ENCODE results near the gene ECHDC1.
A peak's percentile ranks its signal among the peaks of the same experiment; 100 is the strongest.

Gene ECHDC1

DNA sequence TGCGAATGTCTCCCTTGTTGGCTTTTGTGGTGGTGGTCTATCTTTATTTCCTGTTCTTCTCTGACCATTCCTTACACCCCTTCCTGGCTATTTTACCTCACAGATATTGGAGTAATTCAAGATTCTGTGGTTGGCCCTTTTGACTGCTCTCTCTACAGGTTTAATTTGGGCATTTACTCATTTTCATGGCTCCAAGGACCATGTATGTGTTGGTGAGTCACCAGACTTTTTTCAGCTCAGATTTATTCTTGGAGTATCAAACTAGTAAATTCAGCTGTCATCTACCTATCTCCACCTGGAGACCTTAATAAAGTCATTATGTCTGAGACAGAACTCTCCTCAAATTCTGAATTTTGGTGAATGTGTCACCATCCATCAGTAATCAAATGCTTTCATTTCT, 61.2 kb downstream of the ECHDC1 start:
- no peaks in the 10 kb centered on the region for H3K4me1 ChIP-seq (ENCODE audit: control insufficient read depth, insufficient read depth, low read length, poor library complexity, severe bottlenecking)
- no peak overlapping the region for H3K27ac ChIP-seq (ENCODE audit: low read depth, low read length, severe bottlenecking)
- no peak overlapping the region for H3K4me3 ChIP-seq (ENCODE audit: extremely low read depth, insufficient read depth, low read length, poor library complexity, severe bottlenecking)
- H3K9me3 ChIP-seq (ENCODE audit: control insufficient read depth, low read length), result no peaks in the 10 kb centered on the region
- peaks cover 43% of the 10 kb centered on the region for H3K36me3 ChIP-seq (ENCODE audit: control insufficient read depth, insufficient read depth, low read length)
- no CpG with 5 or more reads among the region's 1 CpG for WGBS, 2 experiments (ENCODE audit: insufficient coverage in 2 of 2)

GRCh38 chr6:127279815-127280214, 63.6 kb downstream of the ECHDC1 start:
- no peak overlapping the region for H3K4me3 ChIP-seq (ENCODE audit: extremely low read depth, insufficient read depth, low read length, poor library complexity, severe bottlenecking)
- 80% methylated on average over 1 of the region's 1 CpG; no CpG with 5 or more reads in 1 of the 2 experiments for WGBS, 2 experiments (ENCODE audit: insufficient coverage in 2 of 2)
- no peak overlapping the region for H3K27ac ChIP-seq (ENCODE audit: low read depth, low read length, severe bottlenecking)
- H3K4me1 ChIP-seq (ENCODE audit: control insufficient read depth, insufficient read depth, low read length, poor library complexity, severe bottlenecking), result no peaks in the 10 kb centered on the region
- H3K9me3 ChIP-seq (ENCODE audit: control insufficient read depth, low read length), result no peaks in the 10 kb centered on the region
- H3K36me3 ChIP-seq (ENCODE audit: control insufficient read depth, insufficient read depth, low read length), result peaks cover 22% of the 10 kb centered on the region

DNA sequence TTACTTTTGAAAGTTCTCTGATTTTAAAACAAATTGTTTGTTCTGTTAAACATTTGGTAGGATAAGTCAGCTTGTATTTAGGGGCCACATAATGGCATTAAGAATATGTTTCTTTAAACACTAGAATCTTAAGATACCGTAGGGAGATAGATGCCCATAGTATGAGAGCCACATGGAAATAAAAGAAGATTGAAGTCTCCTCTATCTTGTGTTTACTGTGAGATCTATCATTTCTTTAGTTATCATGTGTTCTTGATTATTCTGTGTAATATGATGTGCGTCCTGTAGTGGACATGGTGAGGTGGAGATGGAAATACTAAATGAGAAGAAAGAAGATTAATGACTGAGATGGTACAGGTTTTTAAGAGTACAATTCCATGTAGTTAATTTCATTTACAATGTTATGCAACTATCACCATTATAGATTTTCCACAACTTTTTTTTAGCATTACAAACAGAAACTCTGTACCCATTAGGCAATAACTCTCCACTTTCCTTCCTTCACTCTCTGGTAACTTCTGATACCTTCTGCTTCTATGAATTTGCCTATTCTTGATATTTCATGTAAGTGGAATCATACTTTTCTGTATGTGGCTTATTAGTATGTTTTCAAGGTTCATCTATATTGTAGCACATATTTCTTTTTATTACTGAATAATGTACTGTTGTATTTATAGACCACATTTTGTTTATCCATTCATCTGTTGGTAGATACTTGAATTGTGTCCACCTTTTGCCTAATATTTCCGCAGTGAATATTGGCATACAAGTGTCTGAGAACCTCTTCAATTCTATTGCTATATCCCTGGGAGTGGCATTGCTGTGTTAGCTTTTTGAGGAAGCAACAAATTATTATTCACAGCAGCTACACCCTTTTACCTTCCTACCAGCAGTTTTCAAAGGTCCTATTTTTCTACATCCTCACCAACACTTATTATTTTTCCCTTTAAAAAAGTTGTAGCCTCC, 65.2 kb downstream of the ECHDC1 start:
- WGBS, 2 experiments (ENCODE audit: insufficient coverage in 2 of 2), result 100% methylated on average over 1 of the region's 3 CpGs
- no peak overlapping the region for H3K27ac ChIP-seq (ENCODE audit: low read depth, low read length, severe bottlenecking)
- H3K4me3 ChIP-seq (ENCODE audit: extremely low read depth, insufficient read depth, low read length, poor library complexity, severe bottlenecking), result no peak overlapping the region
- no peaks in the 10 kb centered on the region for H3K4me1 ChIP-seq (ENCODE audit: control insufficient read depth, insufficient read depth, low read length, poor library complexity, severe bottlenecking)
- H3K9me3 ChIP-seq (ENCODE audit: control insufficient read depth, low read length), result no peaks in the 10 kb centered on the region
- peaks cover 18% of the 10 kb centered on the region for H3K36me3 ChIP-seq (ENCODE audit: control insufficient read depth, insufficient read depth, low read length)

DNA sequence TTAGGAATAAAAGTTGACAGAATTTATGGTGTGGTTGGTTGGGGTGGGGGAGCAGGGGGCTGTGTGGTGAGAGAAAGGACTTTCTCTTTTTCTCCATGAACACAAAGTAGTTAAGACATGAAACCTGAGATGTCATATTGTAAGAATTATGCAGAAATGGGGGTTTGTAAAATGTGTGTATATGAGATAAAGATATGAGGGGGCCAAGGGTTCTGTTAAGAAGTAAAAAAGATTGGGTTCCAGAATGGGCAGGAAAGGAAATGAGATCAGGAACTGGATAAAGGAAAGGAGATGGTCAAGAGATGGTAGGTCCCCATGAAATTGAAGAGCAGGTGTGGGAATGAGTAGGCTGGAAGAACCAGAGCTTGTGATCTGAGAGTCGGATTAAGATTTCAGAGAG, 67.1 kb downstream of the ECHDC1 start:
- H3K27ac ChIP-seq (ENCODE audit: low read depth, low read length, severe bottlenecking), result no peak overlapping the region
- no peak overlapping the region for H3K4me3 ChIP-seq (ENCODE audit: extremely low read depth, insufficient read depth, low read length, poor library complexity, severe bottlenecking)
- no peaks in the 10 kb centered on the region for H3K4me1 ChIP-seq (ENCODE audit: control insufficient read depth, insufficient read depth, low read length, poor library complexity, severe bottlenecking)
- no peaks in the 10 kb centered on the region for H3K9me3 ChIP-seq (ENCODE audit: control insufficient read depth, low read length)
- WGBS, 2 experiments (ENCODE audit: insufficient coverage in 2 of 2), result 100% methylated on average over 1 of the region's 1 CpG
- peaks cover 7% of the 10 kb centered on the region for H3K36me3 ChIP-seq (ENCODE audit: control insufficient read depth, insufficient read depth, low read length)

DNA sequence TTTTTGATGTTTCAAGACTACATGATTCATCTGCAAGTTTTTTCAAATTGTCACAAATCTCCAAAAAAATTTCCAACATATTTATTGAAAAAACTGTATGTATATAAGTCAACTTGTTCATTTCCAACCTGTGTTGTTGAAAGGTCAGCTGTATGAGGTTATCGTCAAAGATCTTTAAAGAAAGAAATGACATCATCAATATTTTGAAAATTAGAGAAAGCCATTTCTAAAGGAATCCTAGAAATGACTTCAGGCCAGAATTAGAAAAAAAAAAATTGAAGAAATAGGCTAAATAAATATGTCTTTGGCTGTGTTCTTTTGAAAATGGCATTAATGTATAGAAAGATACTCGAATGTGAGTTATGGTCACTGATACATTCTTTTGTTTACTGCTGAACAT, 69.9 kb downstream of the ECHDC1 start:
- no peak overlapping the region for H3K27ac ChIP-seq (ENCODE audit: low read depth, low read length, severe bottlenecking)
- 100% methylated on average over 1 of the region's 2 CpGs for WGBS, 2 experiments (ENCODE audit: insufficient coverage in 2 of 2)
- H3K4me1 ChIP-seq (ENCODE audit: control insufficient read depth, insufficient read depth, low read length, poor library complexity, severe bottlenecking), result peaks cover 6% of the 10 kb centered on the region
- H3K9me3 ChIP-seq (ENCODE audit: control insufficient read depth, low read length), result no peaks in the 10 kb centered on the region
- H3K36me3 ChIP-seq (ENCODE audit: control insufficient read depth, insufficient read depth, low read length), result peaks cover 9% of the 10 kb centered on the region
- no peak overlapping the region for H3K4me3 ChIP-seq (ENCODE audit: extremely low read depth, insufficient read depth, low read length, poor library complexity, severe bottlenecking)

DNA sequence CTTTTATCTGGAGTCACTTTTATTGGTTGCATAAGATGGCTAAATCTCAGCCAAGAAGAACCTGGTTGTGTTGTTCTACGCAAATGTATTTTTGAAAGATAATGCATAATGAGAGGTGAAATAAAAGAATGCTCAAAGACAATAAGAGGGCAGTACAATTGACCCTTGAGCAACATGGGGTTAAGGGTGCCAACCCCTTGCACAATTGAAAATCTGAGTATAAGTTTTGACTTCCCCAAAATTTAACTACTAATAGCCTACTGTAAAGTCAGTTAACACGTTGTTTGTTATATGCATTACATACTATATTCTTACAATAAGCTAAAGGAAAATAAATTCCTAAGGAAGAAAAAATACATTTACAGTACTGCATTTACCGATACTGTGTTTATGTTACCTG, 70.8 kb downstream of the ECHDC1 start:
- WGBS, 2 experiments (ENCODE audit: insufficient coverage in 2 of 2), result 88 to 100% methylated on average over 1 of the region's 3 CpGs
- H3K4me3 ChIP-seq (ENCODE audit: extremely low read depth, insufficient read depth, low read length, poor library complexity, severe bottlenecking), result no peak overlapping the region
- no peak overlapping the region for H3K27ac ChIP-seq (ENCODE audit: low read depth, low read length, severe bottlenecking)
- H3K9me3 ChIP-seq (ENCODE audit: control insufficient read depth, low read length), result no peaks in the 10 kb centered on the region
- H3K36me3 ChIP-seq (ENCODE audit: control insufficient read depth, insufficient read depth, low read length), result peaks cover 9% of the 10 kb centered on the region
- peaks cover 6% of the 10 kb centered on the region for H3K4me1 ChIP-seq (ENCODE audit: control insufficient read depth, insufficient read depth, low read length, poor library complexity, severe bottlenecking)

DNA sequence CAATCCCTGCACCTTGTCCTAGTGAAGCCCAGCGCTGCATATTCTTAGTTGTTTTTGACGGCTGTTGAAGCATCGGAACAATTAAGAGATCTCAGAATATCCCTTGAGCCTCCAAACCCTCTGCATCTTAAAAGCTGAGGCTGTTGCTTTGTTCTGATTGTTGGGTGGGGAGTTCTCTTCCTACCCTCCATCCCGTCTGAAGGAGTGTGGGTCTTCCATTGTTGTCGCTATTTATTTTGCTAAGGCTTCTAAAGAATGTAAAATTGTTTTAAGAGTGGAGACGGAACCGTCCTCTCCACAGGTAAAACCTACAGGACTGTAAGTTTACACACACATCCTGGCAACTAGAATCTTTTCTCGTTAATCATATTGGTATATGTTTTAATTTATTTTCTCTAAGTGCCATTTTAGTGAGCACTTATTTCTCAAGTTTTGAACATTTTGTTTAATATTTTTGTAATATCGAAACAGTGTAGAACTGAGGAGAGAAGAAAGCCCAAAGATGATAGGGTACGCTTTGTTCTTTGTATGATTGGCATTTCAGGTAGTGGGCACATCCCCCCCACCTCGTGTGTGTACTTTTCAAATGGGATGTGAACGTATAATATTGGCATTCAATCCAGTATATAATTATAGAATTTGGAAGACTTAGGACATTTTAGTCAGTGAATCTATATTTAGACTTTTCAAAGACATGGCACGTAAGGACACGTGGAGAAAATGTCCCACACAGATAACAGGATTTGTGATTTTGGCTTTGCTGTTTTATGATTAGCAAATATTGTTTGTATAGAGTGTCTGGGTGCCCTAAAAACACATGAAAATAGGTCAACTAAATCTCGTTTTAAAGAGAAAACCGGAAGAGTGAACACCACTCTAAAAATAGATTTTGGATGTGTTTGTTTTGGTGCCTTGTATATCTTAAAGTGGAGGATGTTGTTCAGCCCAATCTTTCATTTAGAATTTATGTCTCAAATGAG, 75.5 kb downstream of the ECHDC1 start:
- H3K9me3 ChIP-seq (ENCODE audit: control insufficient read depth, low read length), result no peaks in the 10 kb centered on the region
- WGBS, 2 experiments (ENCODE audit: insufficient coverage in 2 of 2), result 0 to 18% methylated on average over 1 to 3 of the region's 16 CpGs
- peaks cover 6% of the 10 kb centered on the region for H3K4me1 ChIP-seq (ENCODE audit: control insufficient read depth, insufficient read depth, low read length, poor library complexity, severe bottlenecking)
- peak overlapping the region; percentile 96 for H3K27ac ChIP-seq (ENCODE audit: low read depth, low read length, severe bottlenecking)
- H3K4me3 ChIP-seq (ENCODE audit: extremely low read depth, insufficient read depth, low read length, poor library complexity, severe bottlenecking), result peak overlapping the region; percentile 82
- H3K36me3 ChIP-seq (ENCODE audit: control insufficient read depth, insufficient read depth, low read length), result peaks cover 9% of the 10 kb centered on the region

DNA sequence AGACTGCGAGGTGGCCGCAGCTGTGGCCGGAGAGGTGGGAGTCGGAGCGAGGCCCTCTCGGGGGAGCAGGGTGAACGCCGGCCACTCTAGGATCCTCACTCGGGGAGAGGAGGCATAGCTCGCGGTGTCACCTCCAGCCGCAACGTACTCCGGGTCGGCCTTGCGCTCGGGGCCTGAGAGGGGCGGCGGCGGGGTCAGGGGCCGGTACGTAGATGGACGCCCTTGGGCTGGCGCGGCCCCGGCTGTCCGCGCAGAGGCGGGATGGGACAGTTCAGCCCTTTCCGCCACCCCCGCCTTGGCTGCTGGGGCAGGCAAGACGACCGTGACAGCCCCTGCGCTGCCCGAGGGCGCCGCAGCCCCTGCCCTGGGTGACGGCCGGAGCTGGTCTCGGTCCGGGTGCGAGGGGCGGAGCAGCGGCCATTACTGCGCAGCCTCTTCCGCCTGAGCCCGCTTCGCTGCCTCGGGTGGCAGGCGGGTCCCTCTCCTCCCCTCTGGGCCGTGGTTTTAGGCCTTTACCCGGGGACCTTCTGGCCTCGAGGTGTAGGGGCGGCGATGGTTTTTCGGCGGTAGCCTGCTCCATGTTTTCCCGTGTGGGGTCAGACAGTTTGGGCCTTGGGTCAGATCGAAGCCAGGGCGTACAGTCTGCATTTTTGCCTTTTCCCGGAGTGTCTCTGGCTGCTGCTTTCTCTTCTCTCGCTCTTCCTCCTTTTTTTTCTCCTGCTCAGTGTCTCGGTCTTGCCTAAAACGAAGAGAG, 76.3 kb downstream of the ECHDC1 start:
- H3K9me3 ChIP-seq (ENCODE audit: control insufficient read depth, low read length), result no peaks in the 10 kb centered on the region
- H3K27ac ChIP-seq (ENCODE audit: low read depth, low read length, severe bottlenecking), result peak overlapping the region; percentile 96
- peaks cover 8% of the 10 kb centered on the region for H3K36me3 ChIP-seq (ENCODE audit: control insufficient read depth, insufficient read depth, low read length)
- H3K4me1 ChIP-seq (ENCODE audit: control insufficient read depth, insufficient read depth, low read length, poor library complexity, severe bottlenecking), result peaks cover 6% of the 10 kb centered on the region
- H3K4me3 ChIP-seq (ENCODE audit: extremely low read depth, insufficient read depth, low read length, poor library complexity, severe bottlenecking), result peak overlapping the region; percentile 82
- 0 to 1% methylated on average over 52 to 54 of the region's 64 CpGs for WGBS, 2 experiments (ENCODE audit: insufficient coverage in 2 of 2)

GRCh38 chr6:127266178-127266891, 77.1 kb downstream of the ECHDC1 start, which contains the start of gene RNF146:
Gene RNF146, plus strand, starts transcription at chr6:127266864. Its CDS starts 13,475 bp downstream, at chr6:127280339.
- Histone ChIP-seq H3K9me3 (ENCODE audit: control insufficient read depth, low read length) (no peaks in the 10 kb centered on the region), H3K4me1 (ENCODE audit: control insufficient read depth, insufficient read depth, low read length, poor library complexity, severe bottlenecking) (peaks cover 6% of the 10 kb centered on the region), H3K4me3 (ENCODE audit: extremely low read depth, insufficient read depth, low read length, poor library complexity, severe bottlenecking) (peak within 1 kb of the TSS; percentile 82), H3K36me3 (ENCODE audit: control insufficient read depth, insufficient read depth, low read length) (peaks cover 6% of the 10 kb centered on the region), H3K27ac (ENCODE audit: low read depth, low read length, severe bottlenecking) (peak within 1 kb of the TSS; percentile 96)
- 0 to 1% methylated on average over 13 to 26 of the region's 40 CpGs for WGBS, 2 experiments (ENCODE audit: insufficient coverage in 2 of 2)
